Keratinocyte (primary cell): ENCODE measurements around the gene TAS2R39.

Experiments
- EZH2 ChIP-seq: IDR thresholded peaks from one replicate; pipeline ENCODE4 v1.6.1; 2012; ENCODE audit warnings: inconsistent platforms, mild to moderate bottlenecking, low read length, moderate library complexity
- TF ChIP-seq, protein P1 (sequence below), 3 experiments: IDR thresholded peaks in 1 of 3; conservative IDR thresholded peaks in 1 of 3; optimal IDR thresholded peaks in 1 of 3; 2 replicates in 2 of 3; 3 replicates in 1 of 3; pipeline versions ENCODE3 to v1.5.1; 2011; ENCODE audit warnings: low read length in 3 of 3, mild to moderate bottlenecking in 3 of 3, moderate library complexity in 2 of 3, control low read depth in 1 of 3, inconsistent platforms in 1 of 3; ENCODE audit not compliant: insufficient read depth in 2 of 3; ENCODE audit errors: extremely low read depth in 1 of 3

DNA sequence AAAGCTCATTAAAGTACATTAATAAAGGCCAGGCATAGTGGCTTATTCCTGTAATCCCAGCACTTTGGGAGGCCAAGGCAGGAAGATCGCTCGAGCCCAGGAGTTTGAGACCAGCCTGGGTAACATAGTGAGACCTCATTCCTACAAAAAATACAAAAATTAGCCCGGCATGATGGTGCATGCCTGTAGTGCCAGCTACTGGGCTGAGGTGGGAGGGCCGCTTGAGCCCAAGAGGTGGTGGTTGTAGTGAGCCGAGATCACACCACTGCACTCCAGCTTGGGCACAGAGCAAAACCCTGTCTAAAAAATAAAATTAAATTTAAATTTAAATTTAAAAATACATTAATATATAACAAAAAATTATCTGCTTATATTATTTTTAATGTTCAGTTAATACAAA, 7.1 kb upstream of the TAS2R39 start:
- TF ChIP-seq, protein P1, sequence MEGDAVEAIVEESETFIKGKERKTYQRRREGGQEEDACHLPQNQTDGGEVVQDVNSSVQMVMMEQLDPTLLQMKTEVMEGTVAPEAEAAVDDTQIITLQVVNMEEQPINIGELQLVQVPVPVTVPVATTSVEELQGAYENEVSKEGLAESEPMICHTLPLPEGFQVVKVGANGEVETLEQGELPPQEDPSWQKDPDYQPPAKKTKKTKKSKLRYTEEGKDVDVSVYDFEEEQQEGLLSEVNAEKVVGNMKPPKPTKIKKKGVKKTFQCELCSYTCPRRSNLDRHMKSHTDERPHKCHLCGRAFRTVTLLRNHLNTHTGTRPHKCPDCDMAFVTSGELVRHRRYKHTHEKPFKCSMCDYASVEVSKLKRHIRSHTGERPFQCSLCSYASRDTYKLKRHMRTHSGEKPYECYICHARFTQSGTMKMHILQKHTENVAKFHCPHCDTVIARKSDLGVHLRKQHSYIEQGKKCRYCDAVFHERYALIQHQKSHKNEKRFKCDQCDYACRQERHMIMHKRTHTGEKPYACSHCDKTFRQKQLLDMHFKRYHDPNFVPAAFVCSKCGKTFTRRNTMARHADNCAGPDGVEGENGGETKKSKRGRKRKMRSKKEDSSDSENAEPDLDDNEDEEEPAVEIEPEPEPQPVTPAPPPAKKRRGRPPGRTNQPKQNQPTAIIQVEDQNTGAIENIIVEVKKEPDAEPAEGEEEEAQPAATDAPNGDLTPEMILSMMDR (optimal IDR thresholded peaks at IDR 0.05 in 1 of 3, IDR thresholded peaks at IDR 0.05 in 1 of 3, conservative IDR thresholded peaks at IDR 0.05 in 1 of 3; ENCODE audit: extremely low read depth in 1 of 3, insufficient read depth in 2 of 3, low read length in 3 of 3): no peak
- no peak for TF ChIP-seq EZH2
